DMS114 treated with DMSO at 0.1 percent for 48 hours (cell line): ENCODE results near the gene MAST4.

Source experiments
- DNase-seq: peaks from one replicate; lab custom pipeline; 2025; ENCODE audit not compliant: unreplicated experiment; lab: John Stamatoyannopoulos, UW

The MAST4 gene

GRCh38 chr5:66595756-66596635 lies at the start of gene MAST4:
MAST4 (plus strand) TSS chr5:66596393; CDS start chr5:66596656, 263 bp downstream.
- DNase-seq, result peak; percentile 52

GRCh38 chr5:66546541-66546940 lies 49.7 kb upstream of the MAST4 start:
- no peak for DNase-seq

GRCh38 chr5:66551338-66551737 lies 44.9 kb upstream of the MAST4 start:
- no peak for DNase-seq

- no peak for DNase-seq
These were observed 44.2 kb upstream of the MAST4 start for GRCh38 chr5:66551945-66552344.

GRCh38 chr5:66553368-66553912 lies 42.8 kb upstream of the MAST4 start:
- no peak for DNase-seq

GRCh38 chr5:66553916-66554575 lies 42.1 kb upstream of the MAST4 start:
- no peak for DNase-seq

- no peak for DNase-seq
These were observed 41.3 kb upstream of the MAST4 start for GRCh38 chr5:66554884-66555283.

- DNase-seq, result no peak
These were observed 37.6 kb upstream of the MAST4 start for GRCh38 chr5:66558560-66558959.

- no peak for DNase-seq
These were observed 35.8 kb upstream of the MAST4 start for GRCh38 chr5:66560371-66560770.

- no peak for DNase-seq
These were observed 34.8 kb upstream of the MAST4 start for GRCh38 chr5:66561256-66561990.

GRCh38 chr5:66565878-66566277 lies 30.3 kb upstream of the MAST4 start:
- DNase-seq, result no peak

GRCh38 chr5:66567474-66567873 lies 28.7 kb upstream of the MAST4 start:
- DNase-seq, result no peak

GRCh38 chr5:66570201-66570600 lies 26.0 kb upstream of the MAST4 start:
- DNase-seq, result no peak

GRCh38 chr5:66573733-66574132 lies 22.5 kb upstream of the MAST4 start:
- no peak for DNase-seq

- DNase-seq, result no peak
These were observed 13.6 kb upstream of the MAST4 start for GRCh38 chr5:66582499-66583165.

- no peak for DNase-seq
These were observed 10.9 kb upstream of the MAST4 start for GRCh38 chr5:66585291-66585690.

GRCh38 chr5:66587771-66588170 lies 8.4 kb upstream of the MAST4 start:
- DNase-seq, result no peak

GRCh38 chr5:66596636-66597182 lies 516 bp downstream of the MAST4 start:
- DNase-seq, result no peak

GRCh38 chr5:66597183-66597757 lies 1.1 kb downstream of the MAST4 start:
- DNase-seq, result no peak

GRCh38 chr5:66602621-66603020 lies 6.4 kb downstream of the MAST4 start:
- DNase-seq, result no peak
